Measurements from ENCODE around the gene TRIM63.

DNA sequence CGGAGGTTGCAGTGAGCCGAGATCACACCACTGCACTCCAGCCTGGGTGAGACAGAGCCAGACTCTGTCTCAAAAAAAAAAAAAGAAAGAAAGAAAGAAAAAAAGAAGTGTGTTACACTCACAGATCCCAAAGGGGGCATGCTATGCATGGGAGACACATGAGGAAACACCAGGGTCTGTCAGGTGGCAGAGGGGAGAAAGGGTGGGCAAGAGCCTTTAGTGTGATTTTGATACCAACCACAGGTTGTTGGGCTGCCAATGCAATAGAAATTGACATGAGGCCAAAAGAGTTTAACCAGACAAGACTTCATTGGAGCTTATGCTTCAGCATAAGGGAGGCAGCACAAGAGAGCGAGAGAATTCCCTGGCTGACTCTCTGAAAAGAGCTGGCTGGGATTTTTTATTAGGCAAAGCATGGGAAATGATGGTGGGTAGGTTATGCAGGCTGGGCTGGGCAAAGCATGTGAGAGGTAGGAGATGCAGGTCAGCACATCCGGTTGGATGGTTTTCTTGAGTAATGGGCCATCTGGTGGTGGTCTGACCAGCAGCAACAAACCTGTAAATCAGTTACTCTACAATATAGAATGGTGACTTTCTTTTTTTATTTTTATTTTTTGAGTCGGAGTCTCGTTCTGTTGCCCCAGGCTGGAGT, 57.5 kb downstream of the TRIM63 start:
- TF ChIP-seq ZNF316 (IDR thresholded peaks at IDR 0.05) (no peak), NONO (IDR thresholded peaks at IDR 0.05; ENCODE audit: low read depth in 2 of 2, low read length in 1 of 2) (no peak), ZBTB43 (CRISPR knock-in tag; IDR thresholded peaks at IDR 0.05) (no peak), EP300 (IDR thresholded peaks at IDR 0.05; ENCODE audit: low read length) (no peak), SRF (CRISPR knock-in tag; IDR thresholded peaks at IDR 0.05) (no peak), ZNF740 (CRISPR knock-in tag; IDR thresholded peaks at IDR 0.05) (no peak), ZNF740 (tag; IDR thresholded peaks at IDR 0.05) (no peak)
- TF ChIP-seq, protein P1, sequence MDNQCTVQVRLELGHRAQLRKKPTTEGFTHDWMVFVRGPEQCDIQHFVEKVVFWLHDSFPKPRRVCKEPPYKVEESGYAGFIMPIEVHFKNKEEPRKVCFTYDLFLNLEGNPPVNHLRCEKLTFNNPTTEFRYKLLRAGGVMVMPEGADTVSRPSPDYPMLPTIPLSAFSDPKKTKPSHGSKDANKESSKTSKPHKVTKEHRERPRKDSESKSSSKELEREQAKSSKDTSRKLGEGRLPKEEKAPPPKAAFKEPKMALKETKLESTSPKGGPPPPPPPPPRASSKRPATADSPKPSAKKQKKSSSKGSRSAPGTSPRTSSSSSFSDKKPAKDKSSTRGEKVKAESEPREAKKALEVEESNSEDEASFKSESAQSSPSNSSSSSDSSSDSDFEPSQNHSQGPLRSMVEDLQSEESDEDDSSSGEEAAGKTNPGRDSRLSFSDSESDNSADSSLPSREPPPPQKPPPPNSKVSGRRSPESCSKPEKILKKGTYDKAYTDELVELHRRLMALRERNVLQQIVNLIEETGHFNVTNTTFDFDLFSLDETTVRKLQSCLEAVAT (IDR thresholded peaks at IDR 0.05), result no peak
